Aorta (tissue), 5 donors: ENCODE measurements around the gene NPEPPS. TPM values are rescaled to one million over a fixed set of nuclear protein-coding genes. Genes with fewer than 3 reads are reported as not detected.
"Not testable (repeated sequence)": the region's sequence is repeated elsewhere in the genome, so short reads cannot be mapped to it uniquely, and the experiment has no call there.

Experiments used
- ATAC-seq: fragments of 200-7000 bp; cut with Tn5 transposase; one replicate; pipeline ENCODE4 v1.9.1; 2022; ENCODE audit warnings: moderate library complexity; ENCODE audit not compliant: low FRiP score
- DNase-seq, 2 donors: peaks; one replicate each; pipeline ENCODE4 v3.0.0-alpha.2; 2020
- H3K27ac ChIP-seq, 2 donors: one replicate each; pipeline ENCODE4 v1.5.1; 2013; ENCODE audit warnings: low read length in 2 of 2, mild to moderate bottlenecking in 2 of 2, moderate library complexity in 2 of 2, control low read depth in 1 of 2, inconsistent platforms in 1 of 2, low read depth in 1 of 2
- H3K27me3 ChIP-seq, 2 donors: one replicate each; pipeline ENCODE4 v1.6.1; 2013; ENCODE audit warnings: control low read depth in 1 of 2, low read length in 1 of 2, mild to moderate bottlenecking in 1 of 2, moderate library complexity in 1 of 2; ENCODE audit not compliant: insufficient read depth in 2 of 2, control insufficient read depth in 1 of 2
- H3K36me3 ChIP-seq, 2 donors: one replicate each; pipeline ENCODE4 v1.6.1; 2013; ENCODE audit warnings: control low read depth in 1 of 2, low read length in 1 of 2, mild to moderate bottlenecking in 1 of 2; ENCODE audit not compliant: insufficient read depth in 2 of 2, control insufficient read depth in 1 of 2
- H3K4me1 ChIP-seq, 2 donors: one replicate each; pipeline ENCODE4 v1.6.1; 2013; ENCODE audit warnings: low read length in 2 of 2, control low read depth in 1 of 2, mild to moderate bottlenecking in 1 of 2, moderate library complexity in 1 of 2; ENCODE audit not compliant: insufficient read depth in 2 of 2, control insufficient read depth in 1 of 2
- H3K4me3 ChIP-seq, 2 donors: one replicate each; pipeline ENCODE4 v1.5.1; 2013; ENCODE audit warnings: low read length in 2 of 2, control low read depth in 1 of 2, mild to moderate bottlenecking in 1 of 2
- H3K9me3 ChIP-seq: one replicate; pipeline ENCODE4 v1.6.1; 2013; ENCODE audit warnings: mild to moderate bottlenecking, low read length; ENCODE audit not compliant: control insufficient read depth
- WGBS, 2 donors: extraction: QIAGEN DNeasy Blood & Tissue Kit; methylation state at CpG; one replicate each; pipeline ENCODE4 v1.1.7; 2013; 5-methylcytosine and 5-hydroxymethylcytosine counted together
- intact Hi-C, 2 donors: fragments of 100-400 bp; cut with DNase I; formaldehyde crosslinking; loops; one replicate each; pipeline versions ENCODE4 v1.14.2 to v1.15.0; 2022
- polyA plus RNA-seq, 2 donors: library from polyadenylated mRNA; stranded (reverse); fragments of 200-250 nt; gene quantifications; one replicate each; pipeline ENCODE4 v1.2.3, GENCODE V29; 2013
- total RNA-seq, 2 donors: library from RNA; stranded (reverse); fragmentation: NEBNext Ultra II Directional; extraction: Animal tissue kit (Norgen Biotek cat#: 25700); gene quantifications; one replicate each; pipeline ENCODE4 v1.2.1, GENCODE V29; 2021
- donor health status: healthy with polysubstance abuse.
- donor health status: Bipolar disorder and iron deficiency.
- donor health status: DM: no; HTN: no; CAD: no.
- donor health status: DM: no; HTN: no; CAD: no.
- donor health status: DM: yes; HTN: yes; CAD: no.

Gene NPEPPS
- total and polyA plus RNA-seq, 4 donors = 22.5 to 143 (median 83.7) TPM

DNA sequence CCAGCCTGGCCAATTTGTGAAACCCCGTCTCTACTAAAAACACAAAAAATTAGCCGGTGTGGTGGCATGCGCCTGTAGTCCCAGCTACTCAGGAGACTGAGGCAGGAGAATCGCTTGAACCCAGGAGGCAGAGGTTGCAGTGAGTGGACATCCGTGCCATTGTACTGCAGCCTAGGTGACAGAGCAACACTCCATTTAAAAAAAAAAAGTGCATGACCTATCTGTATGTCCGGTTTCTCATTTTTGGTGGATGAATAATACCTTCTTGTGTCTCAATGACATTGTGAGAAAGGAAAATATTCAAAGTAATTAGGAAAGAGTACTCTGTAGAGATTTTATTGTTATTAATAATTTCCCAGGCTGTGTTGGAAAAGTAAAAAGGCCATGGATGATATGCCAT lies 17.6 kb upstream of the NPEPPS start:
- ATAC-seq, H3K4me1 ChIP-seq, H3K36me3 ChIP-seq, H3K4me3 ChIP-seq, H3K27me3 ChIP-seq, DNase-seq, H3K9me3 ChIP-seq, H3K27ac ChIP-seq, intact Hi-C loops: not testable (repeated sequence)
- 82 to 86% methylated on average over 6 of the region's 6 CpGs for WGBS, 2 donors

DNA sequence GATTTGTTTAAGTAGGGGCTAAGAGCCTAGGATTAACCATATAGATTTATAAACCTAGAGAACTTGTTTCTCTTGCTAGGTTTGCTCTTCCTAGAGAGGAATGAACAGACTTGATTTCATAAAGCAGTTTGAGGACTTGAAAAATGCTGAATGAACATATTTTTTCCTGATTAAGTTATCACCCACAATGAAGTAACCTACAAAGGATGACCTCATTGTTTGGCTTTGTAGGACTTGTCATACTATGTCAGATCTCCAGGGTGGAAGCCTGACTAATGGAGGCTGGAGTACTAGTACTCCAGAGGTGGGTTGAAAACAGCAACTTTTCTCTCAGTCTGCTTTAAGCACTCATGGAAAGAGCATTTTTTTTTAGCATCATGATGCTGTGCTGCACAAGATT lies 12.0 kb upstream of the NPEPPS start:
- H3K9me3 ChIP-seq, DNase-seq, H3K4me3 ChIP-seq, H3K27ac ChIP-seq, H3K27me3 ChIP-seq, intact Hi-C loops, H3K4me1 ChIP-seq, ATAC-seq, H3K36me3 ChIP-seq: not testable (repeated sequence)

DNA sequence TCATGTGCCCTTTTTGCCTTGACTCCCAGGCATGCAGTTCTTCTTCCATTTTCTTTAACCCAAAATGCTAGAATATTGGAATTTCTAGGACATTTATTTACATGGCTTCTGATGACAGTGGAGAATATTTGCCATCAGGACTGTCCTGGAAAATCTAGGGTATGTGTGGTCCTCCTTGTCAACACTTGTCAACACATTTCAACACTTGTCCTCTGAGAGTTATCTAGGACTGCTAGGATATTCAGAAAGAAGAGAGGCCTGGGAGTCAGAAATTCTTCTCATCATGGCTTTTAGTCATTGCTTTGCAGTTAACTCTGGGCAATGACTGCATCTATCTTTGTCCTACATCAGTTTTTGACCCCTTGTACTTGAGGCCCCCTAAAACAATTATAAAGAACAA lies 11.5 kb upstream of the NPEPPS start:
- DNase-seq, ATAC-seq, H3K9me3 ChIP-seq, H3K4me3 ChIP-seq, intact Hi-C loops, H3K36me3 ChIP-seq, H3K27ac ChIP-seq, H3K4me1 ChIP-seq, H3K27me3 ChIP-seq: not testable (repeated sequence)

GRCh38 chr17:47520279-47520678 lies 10.6 kb upstream of the NPEPPS start:
- H3K9me3 ChIP-seq, intact Hi-C loops, H3K27ac ChIP-seq, H3K27me3 ChIP-seq, DNase-seq, H3K36me3 ChIP-seq, H3K4me1 ChIP-seq, ATAC-seq, H3K4me3 ChIP-seq: not testable (repeated sequence)
- 77 to 84% methylated on average over 4 of the region's 4 CpGs for WGBS, 2 donors

GRCh38 chr17:47521434-47521833 lies 9.5 kb upstream of the NPEPPS start:
- WGBS, 2 donors = 76 to 82% methylated on average over 1 of the region's 1 CpG
- DNase-seq, intact Hi-C loops, H3K27ac ChIP-seq, ATAC-seq, H3K27me3 ChIP-seq, H3K36me3 ChIP-seq, H3K4me1 ChIP-seq, H3K9me3 ChIP-seq, H3K4me3 ChIP-seq: not testable (repeated sequence)

- H3K36me3 ChIP-seq, H3K9me3 ChIP-seq, H3K4me3 ChIP-seq, DNase-seq, H3K27ac ChIP-seq, ATAC-seq, H3K27me3 ChIP-seq, intact Hi-C loops, H3K4me1 ChIP-seq: not testable (repeated sequence)
These were observed 8.6 kb upstream of the NPEPPS start for GRCh38 chr17:47522341-47522740.

DNA sequence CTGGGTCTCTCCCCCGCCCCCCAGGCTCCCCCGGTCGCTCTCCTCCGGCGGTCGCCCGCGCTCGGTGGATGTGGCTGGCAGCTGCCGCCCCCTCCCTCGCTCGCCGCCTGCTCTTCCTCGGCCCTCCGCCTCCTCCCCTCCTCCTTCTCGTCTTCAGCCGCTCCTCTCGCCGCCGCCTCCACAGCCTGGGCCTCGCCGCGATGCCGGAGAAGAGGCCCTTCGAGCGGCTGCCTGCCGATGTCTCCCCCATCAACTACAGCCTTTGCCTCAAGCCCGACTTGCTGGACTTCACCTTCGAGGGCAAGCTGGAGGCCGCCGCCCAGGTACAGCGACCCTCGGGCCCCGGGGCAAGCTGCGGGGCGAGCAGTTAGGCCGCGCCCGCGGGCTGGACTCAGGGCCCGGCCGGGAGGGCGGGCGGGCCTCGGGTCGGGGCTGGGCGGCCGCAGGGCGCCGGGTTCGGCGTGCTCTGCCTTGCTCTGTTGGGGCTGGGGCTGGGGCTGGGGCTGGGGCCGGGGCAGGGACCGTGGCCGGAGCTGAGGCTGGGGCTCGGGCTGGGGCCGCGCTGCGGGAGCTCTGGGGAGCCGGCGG lies 419 bp downstream of the NPEPPS start:
- H3K4me1 ChIP-seq, H3K27me3 ChIP-seq, intact Hi-C loops, DNase-seq, H3K9me3 ChIP-seq, H3K36me3 ChIP-seq: not testable (repeated sequence)
- WGBS, 2 donors = 1 to 3% methylated on average over 12 to 36 of the region's 61 CpGs
- peak; percentile 64 for ATAC-seq
- peak overlapping the region; percentile 62 to 86 for H3K4me3 ChIP-seq
- peak overlapping the region in 1 of 2 donors; percentile 4 for H3K27ac ChIP-seq

DNA sequence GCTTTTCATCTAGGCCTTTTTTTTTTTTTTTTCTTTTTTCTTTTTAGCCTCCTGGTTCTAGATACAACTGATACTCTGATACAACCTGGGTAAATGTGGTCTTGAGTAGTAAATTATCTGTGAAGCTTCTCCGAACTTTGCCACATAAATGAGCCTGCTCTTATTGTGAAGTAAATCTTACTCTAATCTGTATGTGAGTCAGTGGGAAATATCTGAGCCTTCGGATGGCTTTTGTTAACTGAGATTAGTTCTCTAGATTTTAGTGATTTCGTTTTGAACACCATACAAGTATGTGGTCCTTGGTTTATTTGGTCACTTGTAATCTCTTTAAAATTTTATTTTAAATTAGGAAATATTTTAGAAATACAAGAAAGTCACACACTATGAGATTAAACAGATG lies 8.2 kb downstream of the NPEPPS start:
- DNase-seq, H3K36me3 ChIP-seq, ATAC-seq, intact Hi-C loops, H3K27ac ChIP-seq, H3K27me3 ChIP-seq, H3K4me1 ChIP-seq, H3K9me3 ChIP-seq, H3K4me3 ChIP-seq: not testable (repeated sequence)
- WGBS, 2 donors = 27% methylated on average over 3 of the region's 3 CpGs

GRCh38 chr17:47541676-47542075 lies 10.8 kb downstream of the NPEPPS start:
- H3K9me3 ChIP-seq, DNase-seq, intact Hi-C loops, H3K27me3 ChIP-seq, ATAC-seq, H3K36me3 ChIP-seq, H3K4me1 ChIP-seq, H3K27ac ChIP-seq, H3K4me3 ChIP-seq: not testable (repeated sequence)
- 95 to 98% methylated on average over 1 of the region's 2 CpGs for WGBS, 2 donors
